A673 (cell line): ENCODE data around the gene LDLRAP1.

Experiments
- CTCF ChIP-seq: fragments of 300-800, 200-600 bp; sonication (generic); conservative IDR thresholded peaks from 2 replicates; pipeline ENCODE4 v1.5.1; 2017; ENCODE audit warnings: low read depth, mild to moderate bottlenecking, antibody characterized with exemption, low read length, moderate library complexity, mixed read lengths
- EZH2 ChIP-seq: fragments of 200-600 bp; sonication (generic); IDR thresholded peaks from 2 replicates; pipeline ENCODE4 v1.6.1; 2017; ENCODE audit warnings: borderline replicate concordance, low read depth, mild to moderate bottlenecking, mixed read lengths, antibody characterized with exemption, low read length; ENCODE audit not compliant: poor library complexity, severe bottlenecking

GRCh38 chr1:25570798-25571521, 27.6 kb downstream of the LDLRAP1 start:
- TF ChIP-seq CTCF (no peak), EZH2 (no peak)
